Calu3 (cell line): ENCODE measurements around the gene ARMC9. TPM values are rescaled to one million over a fixed set of nuclear protein-coding genes. Genes with fewer than 3 reads are reported as not detected.

Experiments
- BruUV-seq: library from RNA; stranded (reverse); fragments of 400-500 nt; replicated peaks from 2 replicates; lab custom pipeline; 2021; lab: Mats Ljungman, UMichigan
- CTCF ChIA-PET: fragments of 300-600 bp; sonication (Branson Sonifier 250); formaldehyde crosslinking; loops from one replicate; lab custom pipeline; 2022; ENCODE audit warnings: antibody characterized with exemption; lab: Charles Lee
- DNase-seq: peaks from one replicate; pipeline ENCODE4 v3.0.0; 2022
- H3K27ac Mint-ChIP-seq: one replicate; pipeline ENCODE4 v1.8.0; 2022; ENCODE audit warnings: mixed read lengths; ENCODE audit not compliant: unreplicated experiment
- H3K27me3 Mint-ChIP-seq: one replicate; pipeline ENCODE4 v1.8.0; 2022; ENCODE audit warnings: mixed read lengths; ENCODE audit not compliant: unreplicated experiment
- H3K36me3 Mint-ChIP-seq: one replicate; pipeline ENCODE4 v1.8.0; 2022; ENCODE audit warnings: mild to moderate bottlenecking, moderate library complexity, mixed read lengths; ENCODE audit not compliant: insufficient read depth, unreplicated experiment
- H3K4me1 Mint-ChIP-seq: one replicate; pipeline ENCODE4 v1.8.0; 2022; ENCODE audit warnings: mild to moderate bottlenecking, low read depth, mixed read lengths; ENCODE audit not compliant: unreplicated experiment
- H3K4me3 Mint-ChIP-seq: one replicate; pipeline ENCODE4 v1.8.0; 2022; ENCODE audit warnings: mild to moderate bottlenecking, low read depth, moderate library complexity, mixed read lengths; ENCODE audit not compliant: unreplicated experiment
- H3K9me3 Mint-ChIP-seq: one replicate; pipeline ENCODE4 v1.8.0; 2022; ENCODE audit warnings: low read depth, mixed read lengths; ENCODE audit not compliant: unreplicated experiment
- intact Hi-C: fragments of 100-400 bp; cut with micrococcal nuclease; formaldehyde crosslinking; loops from one replicate; pipeline ENCODE4 v1.10.0; 2022; ENCODE audit not compliant: unreplicated experiment
- total RNA-seq: library from RNA; stranded (reverse); gene quantifications from 2 replicates; pipeline ENCODE4 v1.2.3, GENCODE V29; 2022
- TF ChIP-seq, protein P1 (sequence below): fragments of 200-600 bp; IDR thresholded peaks from one replicate; pipeline ENCODE4 v1.8.0; 2022; ENCODE audit warnings: antibody characterized with exemption; ENCODE audit not compliant: unreplicated experiment

ARMC9 gene
- total RNA-seq, 1 experiment from 2014 or later: 13.6 TPM

DNA sequence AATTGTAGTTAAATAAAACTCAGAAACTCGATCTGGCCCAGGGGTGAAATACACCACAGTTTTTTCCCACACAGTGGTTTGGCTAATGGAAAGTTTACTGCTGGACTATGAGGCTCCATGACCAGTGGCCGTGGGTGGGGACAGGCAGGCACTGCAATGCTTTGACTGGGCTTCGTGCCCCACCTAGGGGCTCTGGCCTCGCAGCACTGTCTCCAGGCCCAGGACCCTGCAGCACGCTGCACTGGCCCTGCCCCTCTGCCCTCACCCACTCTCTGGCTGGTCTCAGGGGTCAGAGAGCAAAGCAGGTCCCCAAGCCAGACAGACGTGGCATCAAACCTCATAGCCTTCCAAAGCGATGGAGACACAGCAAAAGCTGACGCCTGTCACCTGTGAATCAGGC, 183.7 kb downstream of the ARMC9 start:
- DNase-seq: no peak
- H3K36me3 Mint-ChIP-seq: peaks cover 7% of the 10 kb centered on the region
- intact Hi-C loops: no loop called here
- H3K4me1 Mint-ChIP-seq: peaks cover 12% of the 10 kb centered on the region
- BruUV-seq: no TSS peak
- H3K9me3 Mint-ChIP-seq: peaks cover 5% of the 10 kb centered on the region
- TF ChIP-seq, protein P1, sequence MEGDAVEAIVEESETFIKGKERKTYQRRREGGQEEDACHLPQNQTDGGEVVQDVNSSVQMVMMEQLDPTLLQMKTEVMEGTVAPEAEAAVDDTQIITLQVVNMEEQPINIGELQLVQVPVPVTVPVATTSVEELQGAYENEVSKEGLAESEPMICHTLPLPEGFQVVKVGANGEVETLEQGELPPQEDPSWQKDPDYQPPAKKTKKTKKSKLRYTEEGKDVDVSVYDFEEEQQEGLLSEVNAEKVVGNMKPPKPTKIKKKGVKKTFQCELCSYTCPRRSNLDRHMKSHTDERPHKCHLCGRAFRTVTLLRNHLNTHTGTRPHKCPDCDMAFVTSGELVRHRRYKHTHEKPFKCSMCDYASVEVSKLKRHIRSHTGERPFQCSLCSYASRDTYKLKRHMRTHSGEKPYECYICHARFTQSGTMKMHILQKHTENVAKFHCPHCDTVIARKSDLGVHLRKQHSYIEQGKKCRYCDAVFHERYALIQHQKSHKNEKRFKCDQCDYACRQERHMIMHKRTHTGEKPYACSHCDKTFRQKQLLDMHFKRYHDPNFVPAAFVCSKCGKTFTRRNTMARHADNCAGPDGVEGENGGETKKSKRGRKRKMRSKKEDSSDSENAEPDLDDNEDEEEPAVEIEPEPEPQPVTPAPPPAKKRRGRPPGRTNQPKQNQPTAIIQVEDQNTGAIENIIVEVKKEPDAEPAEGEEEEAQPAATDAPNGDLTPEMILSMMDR: no peak
- CTCF ChIA-PET: no interaction called here
- H3K27me3 Mint-ChIP-seq: peaks cover 15% of the 10 kb centered on the region
- no peak overlapping the region for H3K27ac Mint-ChIP-seq
- H3K4me3 Mint-ChIP-seq: no peak overlapping the region

DNA sequence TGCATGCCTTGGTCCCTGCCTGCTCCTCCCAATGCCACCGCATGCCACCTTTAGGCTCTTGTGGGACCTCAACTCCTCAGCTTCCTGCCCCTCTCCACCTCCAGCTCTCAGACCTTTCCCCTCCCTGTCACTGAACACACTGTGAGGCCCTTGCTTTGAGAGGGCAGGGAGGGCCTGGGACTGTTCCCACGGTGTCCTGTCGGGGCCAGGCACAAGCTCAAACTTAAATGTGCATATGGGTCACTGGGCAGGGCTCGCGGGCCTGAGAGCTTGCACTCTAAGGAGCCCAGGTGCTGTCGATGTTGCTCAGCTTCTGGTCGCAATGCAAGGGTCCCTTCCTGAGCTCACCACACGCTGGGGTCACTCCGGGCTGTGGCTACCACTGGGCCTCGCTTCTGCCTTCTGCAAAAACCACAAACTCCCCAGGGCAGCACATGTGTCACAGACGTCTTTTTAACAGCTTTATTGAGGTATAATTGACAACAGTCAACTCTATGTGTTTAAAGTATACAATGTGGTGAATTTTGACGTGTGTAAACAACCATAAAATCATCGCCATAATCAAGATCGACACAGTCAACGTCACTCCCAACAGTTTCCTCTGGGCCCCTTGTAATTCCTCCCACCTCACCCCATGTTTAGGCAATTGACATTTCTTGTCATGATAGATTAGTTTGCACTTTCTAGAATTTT, 185.1 kb downstream of the ARMC9 start:
- Mint-ChIP-seq H3K27me3 (peaks cover 15% of the 10 kb centered on the region), H3K4me1 (peaks cover 10% of the 10 kb centered on the region), H3K36me3 (peaks cover 5% of the 10 kb centered on the region), H3K27ac (no peak overlapping the region), H3K4me3 (no peak overlapping the region), H3K9me3 (peaks cover 5% of the 10 kb centered on the region)
- no peak for DNase-seq
- no TSS peak for BruUV-seq
- intact Hi-C loops: no loop called here
- CTCF ChIA-PET: no interaction called here
- TF ChIP-seq, protein P1: no peak

DNA sequence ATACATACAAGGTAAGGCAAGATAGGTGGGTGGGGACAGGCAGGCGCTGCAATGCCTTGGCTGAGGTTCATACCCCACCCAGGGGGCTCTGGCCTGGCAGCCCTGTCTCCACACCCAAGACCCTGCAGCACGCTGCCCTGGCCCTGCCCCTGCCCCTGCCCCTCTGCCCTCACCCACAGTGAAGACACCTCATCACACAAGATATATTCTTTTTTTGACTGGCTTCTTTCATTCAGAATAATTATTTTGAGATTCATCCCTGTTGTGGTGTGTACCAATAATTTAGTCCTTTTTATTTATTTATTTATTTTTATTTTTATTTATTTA, 185.6 kb downstream of the ARMC9 start:
- Mint-ChIP-seq H3K36me3 (peaks cover 5% of the 10 kb centered on the region), H3K9me3 (peaks cover 5% of the 10 kb centered on the region), H3K27me3 (peaks cover 15% of the 10 kb centered on the region), H3K27ac (no peak overlapping the region), H3K4me1 (peaks cover 12% of the 10 kb centered on the region), H3K4me3 (no peak overlapping the region)
- TF ChIP-seq, protein P1: no peak
- CTCF ChIA-PET: no interaction called here
- intact Hi-C loops: no loop called here
- DNase-seq: no peak
- BruUV-seq: no TSS peak

DNA sequence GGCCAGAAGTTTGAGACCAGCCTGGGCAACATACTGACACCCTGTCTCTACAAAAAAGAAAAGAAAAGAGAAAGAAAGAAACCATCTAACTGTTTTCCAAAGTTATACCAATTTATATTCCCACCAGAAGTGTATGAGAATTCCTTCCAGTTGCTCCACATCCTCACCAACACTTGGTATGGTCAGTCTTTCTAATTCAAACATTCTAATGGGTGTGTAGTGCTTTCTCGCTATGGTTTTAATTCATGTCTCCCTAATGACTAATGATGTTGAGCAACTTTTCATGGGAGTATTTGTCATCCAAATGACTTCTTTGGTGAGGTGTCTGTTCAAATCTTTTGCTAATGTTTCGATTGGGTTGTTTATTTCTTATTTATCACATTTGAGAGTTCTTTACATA, 186.5 kb downstream of the ARMC9 start:
- CTCF ChIA-PET: no interaction called here
- BruUV-seq: no TSS peak

More for the DNA sequence above, 186.5 kb downstream of the ARMC9 start:
- Mint-ChIP-seq H3K4me1 (peaks cover 12% of the 10 kb centered on the region), H3K27ac (no peak overlapping the region), H3K36me3 (peaks cover 5% of the 10 kb centered on the region), H3K27me3 (peaks cover 15% of the 10 kb centered on the region), H3K9me3 (peaks cover 5% of the 10 kb centered on the region), H3K4me3 (no peak overlapping the region)
- intact Hi-C loops: no loop called here
- no peak for DNase-seq
- TF ChIP-seq, protein P1: no peak
